ENCODE results near the gene PCAT7.

Gene PCAT7

GRCh38 chr9:94603259-94604160 lies 48.6 kb downstream of the PCAT7 start:
- peaks cover 54% of the 10 kb centered on the region for H3K27me3 Mint-ChIP-seq
- CTCF ChIA-PET: interaction anchor here (2.4 kb wide), 1 partner anchor 49 kb away, joined by 10 read pairs; the partner anchor contains the start of gene PCAT7

GRCh38 chr9:94606646-94607422 lies 52.0 kb downstream of the PCAT7 start:
- Mint-ChIP-seq H3K4me3 (no peak overlapping the region), H3K36me3 (no peaks in the 10 kb centered on the region), H3K9me3 (no peaks in the 10 kb centered on the region), H3K27me3 (peaks cover 75% of the 10 kb centered on the region), H3K4me1 (peaks cover 6% of the 10 kb centered on the region), H3K27ac (no peak overlapping the region)
- CTCF ChIA-PET: no interaction called here
- DNase-seq: no peak

More at GRCh38 chr9:94603259-94604160, 48.6 kb downstream of the PCAT7 start:
- H3K4me1 Mint-ChIP-seq: no peaks in the 10 kb centered on the region
- DNase-seq: peak; percentile 80
- no peak overlapping the region for H3K27ac Mint-ChIP-seq
- no peaks in the 10 kb centered on the region for H3K9me3 Mint-ChIP-seq
- H3K4me3 Mint-ChIP-seq: no peak overlapping the region
- no peaks in the 10 kb centered on the region for H3K36me3 Mint-ChIP-seq

GRCh38 chr9:94607423-94607691 lies 52.5 kb downstream of the PCAT7 start:
- DNase-seq: no peak
- H3K4me1 Mint-ChIP-seq: peaks cover 11% of the 10 kb centered on the region
- peaks cover 73% of the 10 kb centered on the region for H3K27me3 Mint-ChIP-seq
- H3K36me3 Mint-ChIP-seq: no peaks in the 10 kb centered on the region
- CTCF ChIA-PET: no interaction called here
- no peak overlapping the region for H3K27ac Mint-ChIP-seq
- no peaks in the 10 kb centered on the region for H3K9me3 Mint-ChIP-seq
- H3K4me3 Mint-ChIP-seq: no peak overlapping the region

- CTCF ChIA-PET: no interaction called here
- DNase-seq: no peak
- no peak overlapping the region for H3K4me3 Mint-ChIP-seq
- H3K9me3 Mint-ChIP-seq: no peaks in the 10 kb centered on the region
- H3K27me3 Mint-ChIP-seq: peaks cover 63% of the 10 kb centered on the region
- H3K36me3 Mint-ChIP-seq: no peaks in the 10 kb centered on the region
- H3K27ac Mint-ChIP-seq: no peak overlapping the region
- peaks cover 14% of the 10 kb centered on the region for H3K4me1 Mint-ChIP-seq
These were observed 55.3 kb downstream of the PCAT7 start for GRCh38 chr9:94610181-94610606.

- Mint-ChIP-seq H3K27me3 (peaks cover 52% of the 10 kb centered on the region), H3K9me3 (no peaks in the 10 kb centered on the region), H3K36me3 (no peaks in the 10 kb centered on the region), H3K27ac (no peak overlapping the region), H3K4me3 (no peak overlapping the region), H3K4me1 (peaks cover 14% of the 10 kb centered on the region)
- CTCF ChIA-PET: no interaction called here
- DNase-seq: peak; percentile 30
These were observed 56.8 kb downstream of the PCAT7 start for GRCh38 chr9:94611638-94612068.

GRCh38 chr9:94612071-94612470 lies 57.2 kb downstream of the PCAT7 start:
- peaks cover 14% of the 10 kb centered on the region for H3K4me1 Mint-ChIP-seq
- H3K9me3 Mint-ChIP-seq: no peaks in the 10 kb centered on the region
- peaks cover 48% of the 10 kb centered on the region for H3K27me3 Mint-ChIP-seq
- no peak overlapping the region for H3K4me3 Mint-ChIP-seq
- CTCF ChIA-PET: no interaction called here
- no peaks in the 10 kb centered on the region for H3K36me3 Mint-ChIP-seq
- no peak overlapping the region for H3K27ac Mint-ChIP-seq
- DNase-seq: no peak

GRCh38 chr9:94613003-94613402 lies 58.1 kb downstream of the PCAT7 start:
- Mint-ChIP-seq H3K27ac (no peak overlapping the region), H3K36me3 (no peaks in the 10 kb centered on the region), H3K9me3 (no peaks in the 10 kb centered on the region), H3K4me1 (peaks cover 14% of the 10 kb centered on the region), H3K4me3 (no peak overlapping the region), H3K27me3 (peaks cover 41% of the 10 kb centered on the region)
- DNase-seq: no peak
- CTCF ChIA-PET: no interaction called here

GRCh38 chr9:94619026-94619425 lies 64.1 kb downstream of the PCAT7 start:
- Mint-ChIP-seq H3K36me3 (no peaks in the 10 kb centered on the region), H3K27ac (no peak overlapping the region), H3K4me1 (peaks cover 11% of the 10 kb centered on the region), H3K27me3 (peaks cover 15% of the 10 kb centered on the region), H3K9me3 (no peaks in the 10 kb centered on the region), H3K4me3 (no peak overlapping the region)
- CTCF ChIA-PET: no interaction called here
- no peak for DNase-seq

All from activated naive CD4-positive, alpha-beta T cell treated with anti-CD3 and anti-CD28 coated beads, Interleukin-2, amount 10 ng/mL, durations not matched to agents 7 days and 5 days (primary cell).